HEK293 (cell line): ENCODE data around the gene NLRP1.

ENCODE experiments used
- BCL11A ChIP-seq: fragments of 450-650 bp; formaldehyde crosslinking; IDR thresholded peaks from 2 replicates; pipeline ENCODE4 v1.5.1; 2016; ENCODE audit warnings: low read depth, missing biosample characterization, missing genetic modification characterization
- EGR2 ChIP-seq: fragments of 450-650 bp; formaldehyde crosslinking; IDR thresholded peaks from 2 replicates; pipeline ENCODE4 v1.5.1; 2016; ENCODE audit warnings: low read depth, missing biosample characterization, missing genetic modification characterization
- GLI4 ChIP-seq: fragments of 450-650 bp; formaldehyde crosslinking; IDR thresholded peaks from 2 replicates; pipeline ENCODE4 v1.5.1; 2016; ENCODE audit warnings: missing biosample characterization, missing genetic modification characterization
- HOXD13 ChIP-seq: sonication (generic); formaldehyde crosslinking; IDR thresholded peaks from 2 replicates; pipeline ENCODE4 v1.8.0; 2022; ENCODE audit warnings: missing genetic modification reagents, borderline replicate concordance
- OSR2 ChIP-seq: fragments of 450-650 bp; formaldehyde crosslinking; IDR thresholded peaks from 2 replicates; pipeline ENCODE4 v1.5.1; 2016; ENCODE audit warnings: missing biosample characterization, missing genetic modification characterization
- REST ChIP-seq: fragments of 450-650 bp; formaldehyde crosslinking; IDR thresholded peaks from 2 replicates; pipeline ENCODE4 v1.5.1; 2016; ENCODE audit warnings: missing biosample characterization, missing genetic modification characterization
- SP7 ChIP-seq: fragments of 450-650 bp; formaldehyde crosslinking; IDR thresholded peaks from 2 replicates; pipeline ENCODE4 v1.5.1; 2016; ENCODE audit warnings: missing biosample characterization, missing genetic modification characterization
- ZBTB1 ChIP-seq: fragments of 450-650 bp; formaldehyde crosslinking; IDR thresholded peaks from 2 replicates; pipeline ENCODE4 v1.5.1; 2016; ENCODE audit warnings: missing biosample characterization, missing genetic modification characterization
- ZNF132 ChIP-seq: fragments of 450-650 bp; formaldehyde crosslinking; IDR thresholded peaks from 2 replicates; pipeline ENCODE4 v1.5.1; 2017; ENCODE audit warnings: missing biosample characterization, missing genetic modification characterization, borderline replicate concordance
- ZNF138 ChIP-seq: fragments of 450-650 bp; formaldehyde crosslinking; IDR thresholded peaks from 2 replicates; pipeline ENCODE4 v1.5.1; 2016; ENCODE audit warnings: missing biosample characterization, missing genetic modification characterization, borderline replicate concordance
- ZNF148 ChIP-seq: fragments of 450-650 bp; formaldehyde crosslinking; IDR thresholded peaks from 2 replicates; pipeline ENCODE4 v1.5.0; 2017; ENCODE audit warnings: missing biosample characterization, missing genetic modification characterization, borderline replicate concordance
- ZNF18 ChIP-seq: fragments of 450-650 bp; formaldehyde crosslinking; IDR thresholded peaks from 2 replicates; pipeline ENCODE4 v1.5.1; 2016; ENCODE audit warnings: missing biosample characterization, missing genetic modification characterization
- ZNF221 ChIP-seq: fragments of 450-650 bp; formaldehyde crosslinking; IDR thresholded peaks from 2 replicates; pipeline ENCODE4 v1.5.1; 2017; ENCODE audit warnings: missing biosample characterization, missing genetic modification characterization, borderline replicate concordance
- ZNF266 ChIP-seq: fragments of 450-650 bp; formaldehyde crosslinking; IDR thresholded peaks from 2 replicates; pipeline ENCODE4 v1.5.1; 2016; ENCODE audit warnings: missing biosample characterization, missing genetic modification characterization, low read depth
- ZNF302 ChIP-seq: fragments of 450-650 bp; formaldehyde crosslinking; IDR thresholded peaks from 2 replicates; pipeline ENCODE4 v1.5.1; 2016; ENCODE audit warnings: missing biosample characterization, missing genetic modification characterization, low read depth
- ZNF366 ChIP-seq: fragments of 450-650 bp; formaldehyde crosslinking; conservative IDR thresholded peaks from 2 replicates; pipeline ENCODE4 v1.5.1; 2016; ENCODE audit warnings: missing biosample characterization, missing genetic modification characterization
- ZNF530 ChIP-seq: fragments of 450-650 bp; formaldehyde crosslinking; IDR thresholded peaks from 2 replicates; pipeline ENCODE4 v1.5.1; 2016; ENCODE audit warnings: low read depth, missing biosample characterization, missing genetic modification characterization
- ZNF548 ChIP-seq: fragments of 450-650 bp; formaldehyde crosslinking; IDR thresholded peaks from 2 replicates; pipeline ENCODE4 v1.5.1; 2016; ENCODE audit warnings: missing biosample characterization, missing genetic modification characterization
- ZNF610 ChIP-seq: fragments of 450-650 bp; formaldehyde crosslinking; IDR thresholded peaks from 2 replicates; pipeline ENCODE4 v1.5.1; 2016; ENCODE audit warnings: missing biosample characterization, missing genetic modification characterization, borderline replicate concordance
- ZNF624 ChIP-seq: fragments of 450-650 bp; formaldehyde crosslinking; IDR thresholded peaks from 2 replicates; pipeline ENCODE4 v1.5.1; 2017; ENCODE audit warnings: missing biosample characterization, missing genetic modification characterization
- ZNF629 ChIP-seq: fragments of 450-650 bp; formaldehyde crosslinking; IDR thresholded peaks from 2 replicates; pipeline ENCODE4 v1.5.1; 2017; ENCODE audit warnings: missing biosample characterization, missing genetic modification characterization
- ZNF677 ChIP-seq: fragments of 450-650 bp; IDR thresholded peaks from 2 replicates; pipeline ENCODE4 v1.5.0; 2018; ENCODE audit warnings: missing biosample characterization, mild to moderate bottlenecking, missing genetic modification characterization, moderate library complexity
- ZNF707 ChIP-seq: fragments of 450-650 bp; formaldehyde crosslinking; IDR thresholded peaks from 2 replicates; pipeline ENCODE4 v1.5.1; 2016; ENCODE audit warnings: missing biosample characterization, missing genetic modification characterization
- ZNF776 ChIP-seq: fragments of 450-650 bp; formaldehyde crosslinking; IDR thresholded peaks from 2 replicates; pipeline ENCODE4 v1.5.0; 2017; ENCODE audit warnings: missing biosample characterization, missing genetic modification characterization, borderline replicate concordance
- ZNF791 ChIP-seq: fragments of 450-650 bp; formaldehyde crosslinking; IDR thresholded peaks from 2 replicates; pipeline ENCODE4 v1.5.1; 2016; ENCODE audit warnings: missing biosample characterization, missing genetic modification characterization
- ZXDB ChIP-seq: fragments of 450-650 bp; formaldehyde crosslinking; IDR thresholded peaks from 2 replicates; pipeline ENCODE4 v1.5.1; 2016; ENCODE audit warnings: missing biosample characterization, missing genetic modification characterization
- TF ChIP-seq, protein P1 (sequence below): fragments of 450-650 bp; formaldehyde crosslinking; IDR thresholded peaks from 2 replicates; pipeline ENCODE4 v1.5.1; 2016; ENCODE audit warnings: missing biosample characterization, missing genetic modification characterization
- TF ChIP-seq, protein P2 (sequence below): fragments of 450-650 bp; formaldehyde crosslinking; IDR thresholded peaks from 2 replicates; pipeline ENCODE4 v1.5.1; 2017; ENCODE audit warnings: missing biosample characterization, missing genetic modification characterization

Gene NLRP1

DNA sequence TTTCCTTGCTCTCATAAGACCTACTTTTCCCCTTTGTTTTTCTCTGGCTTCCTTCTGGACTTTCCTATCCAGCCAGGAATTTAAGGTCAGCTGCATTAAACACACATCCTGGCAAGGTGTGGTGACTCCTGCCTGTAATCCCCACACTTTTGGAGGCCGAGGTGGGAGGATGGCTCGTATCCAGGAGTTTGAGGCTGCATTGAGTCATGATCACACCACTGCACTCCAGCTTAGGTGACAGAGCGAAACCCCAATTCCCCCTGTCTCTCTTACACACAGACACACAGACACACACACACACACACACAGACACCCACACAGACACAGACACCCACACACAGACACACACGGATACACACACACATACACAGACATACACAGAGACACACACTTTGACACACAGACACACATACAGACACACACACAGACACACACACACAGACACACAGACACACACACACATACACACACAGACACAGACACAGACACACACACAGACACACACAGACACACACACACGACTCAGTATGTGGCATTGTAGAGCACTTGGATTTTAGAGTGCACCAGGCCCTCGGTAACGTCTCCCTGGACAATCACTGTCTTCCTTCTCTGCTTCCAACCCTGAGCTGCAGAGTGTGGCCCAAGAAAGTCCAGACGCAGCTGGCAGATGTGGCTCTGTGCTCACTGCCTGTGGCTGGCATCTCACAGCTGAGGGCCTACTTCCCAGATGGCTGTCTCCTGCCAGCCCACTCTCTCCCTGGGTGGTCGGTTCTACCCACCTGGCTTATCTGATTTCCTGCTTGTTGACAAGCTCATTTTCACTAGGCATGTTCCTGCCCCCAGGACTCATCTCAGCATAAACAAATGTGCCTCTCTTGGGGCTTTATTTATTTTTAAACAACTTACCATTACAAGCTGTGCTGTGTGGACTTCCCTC is 39.0 kb downstream of the NLRP1 start (continued):
- TF ChIP-seq SP7: no peak
- TF ChIP-seq BCL11A (tag by site-specific recombination): no peak
- no peak for TF ChIP-seq HOXD13 (CRISPR knock-in tag)
- no peak for TF ChIP-seq ZNF610 (tag by site-specific recombination)
- no peak for TF ChIP-seq GLI4 (tag by site-specific recombination)
- peak; percentile 73; the same call in 1 of the 2 replicates for TF ChIP-seq ZNF148 (tag by site-specific recombination)
- TF ChIP-seq ZNF677 (tag by site-specific recombination): no peak
- TF ChIP-seq REST (tag by site-specific recombination): no peak
- no peak for TF ChIP-seq OSR2 (tag by site-specific recombination)
- no peak for TF ChIP-seq ZNF132 (tag by site-specific recombination)
- no peak for TF ChIP-seq ZNF624 (tag by site-specific recombination)
- no peak for TF ChIP-seq ZNF530 (tag by site-specific recombination)
- TF ChIP-seq ZNF548 (tag by site-specific recombination): no peak
- no peak for TF ChIP-seq ZNF302
- TF ChIP-seq, protein P1, sequence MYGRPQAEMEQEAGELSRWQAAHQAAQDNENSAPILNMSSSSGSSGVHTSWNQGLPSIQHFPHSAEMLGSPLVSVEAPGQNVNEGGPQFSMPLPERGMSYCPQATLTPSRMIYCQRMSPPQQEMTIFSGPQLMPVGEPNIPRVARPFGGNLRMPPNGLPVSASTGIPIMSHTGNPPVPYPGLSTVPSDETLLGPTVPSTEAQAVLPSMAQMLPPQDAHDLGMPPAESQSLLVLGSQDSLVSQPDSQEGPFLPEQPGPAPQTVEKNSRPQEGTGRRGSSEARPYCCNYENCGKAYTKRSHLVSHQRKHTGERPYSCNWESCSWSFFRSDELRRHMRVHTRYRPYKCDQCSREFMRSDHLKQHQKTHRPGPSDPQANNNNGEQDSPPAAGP (tag by site-specific recombination): no peak
- TF ChIP-seq, protein P2, sequence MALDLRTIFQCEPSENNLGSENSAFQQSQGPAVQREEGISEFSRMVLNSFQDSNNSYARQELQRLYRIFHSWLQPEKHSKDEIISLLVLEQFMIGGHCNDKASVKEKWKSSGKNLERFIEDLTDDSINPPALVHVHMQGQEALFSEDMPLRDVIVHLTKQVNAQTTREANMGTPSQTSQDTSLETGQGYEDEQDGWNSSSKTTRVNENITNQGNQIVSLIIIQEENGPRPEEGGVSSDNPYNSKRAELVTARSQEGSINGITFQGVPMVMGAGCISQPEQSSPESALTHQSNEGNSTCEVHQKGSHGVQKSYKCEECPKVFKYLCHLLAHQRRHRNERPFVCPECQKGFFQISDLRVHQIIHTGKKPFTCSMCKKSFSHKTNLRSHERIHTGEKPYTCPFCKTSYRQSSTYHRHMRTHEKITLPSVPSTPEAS (tag by site-specific recombination): peak; percentile 96
- no peak for TF ChIP-seq ZNF221 (tag by site-specific recombination)
- no peak for TF ChIP-seq ZXDB
- TF ChIP-seq ZNF366 (tag by site-specific recombination): no peak
- no peak for TF ChIP-seq ZNF629 (tag by site-specific recombination)
- TF ChIP-seq ZNF18 (tag by site-specific recombination): no peak
- TF ChIP-seq ZNF707 (tag by site-specific recombination): no peak
- TF ChIP-seq EGR2: peak; percentile 98
- TF ChIP-seq ZNF266 (tag by site-specific recombination): no peak
- 0 out of 2 replicates have a peak, but pooled peaks have one; percentile 16 for TF ChIP-seq ZNF776 (tag by site-specific recombination)
- TF ChIP-seq ZBTB1: no peak
- no peak for TF ChIP-seq ZNF791 (tag by site-specific recombination)
- no peak for TF ChIP-seq ZNF138 (tag by site-specific recombination)
